SU-DHL-6 (cell line): ENCODE data around the gene MAP2K6.
A peak's percentile ranks its signal among the peaks of the same experiment; 100 is the strongest.

Experiments
- H2AFZ ChIP-seq: fragments of 200-600 bp; sonication (generic); 2 replicates; pipeline ENCODE4 v1.6.1; 2014; ENCODE audit warnings: low read depth, mild to moderate bottlenecking, moderate library complexity, mixed read lengths, antibody characterized with exemption, low read length; ENCODE audit not compliant: severe bottlenecking
- H3F3A ChIP-seq: fragments of 200-600 bp; shearing (Covaris generic); 2 replicates; pipeline ENCODE4 v1.6.0; 2016; ENCODE audit warnings: antibody characterized with exemption, mild to moderate bottlenecking; ENCODE audit not compliant: insufficient read depth
- H3K27ac ChIP-seq: fragments of 200-600 bp; sonication (generic); 2 replicates; pipeline ENCODE4 v1.5.1; 2016; ENCODE audit warnings: low read depth, mild to moderate bottlenecking, low read length, moderate library complexity, mixed read lengths
- H3K27me3 ChIP-seq: fragments of 200-600 bp; sonication (generic), shearing (Covaris generic); 2 replicates; pipeline ENCODE4 v1.6.0; 2014; ENCODE audit warnings: mild to moderate bottlenecking, low read length
- H3K36me3 ChIP-seq: fragments of 200-600 bp; sonication (generic); 2 replicates; pipeline ENCODE4 v1.6.1; 2014; ENCODE audit warnings: mild to moderate bottlenecking, low read length, mixed read lengths
- H3K4me2 ChIP-seq: fragments of 300-600, 200-600 bp; shearing (Covaris generic), sonication (generic); 2 replicates; pipeline ENCODE4 v1.6.0; 2014; ENCODE audit warnings: low read length, low read depth, mild to moderate bottlenecking; ENCODE audit not compliant: poor library complexity, severe bottlenecking
- H3K4me3 ChIP-seq: fragments of 200-600 bp; sonication (generic); 2 replicates; pipeline ENCODE4 v1.5.1; 2014; ENCODE audit warnings: antibody characterized with exemption, low read length, mild to moderate bottlenecking, mixed read lengths; ENCODE audit not compliant: insufficient read depth, poor library complexity, severe bottlenecking
- H3K79me2 ChIP-seq: fragments of 200-600 bp; sonication (generic); 2 replicates; pipeline ENCODE4 v1.6.1; 2014; ENCODE audit warnings: mild to moderate bottlenecking, low read length, moderate library complexity; ENCODE audit not compliant: insufficient read depth
- H3K9ac ChIP-seq: fragments of 200-600 bp; sonication (generic); 2 replicates; pipeline ENCODE4 v1.7.0; 2014; ENCODE audit warnings: mild to moderate bottlenecking, low read length
- H3K9me2 ChIP-seq: fragments of 200-600 bp; sonication (generic); replicated peaks from 2 replicates; pipeline ENCODE4 v1.6.1; 2014; ENCODE audit warnings: low read length; ENCODE audit not compliant: insufficient read depth
- H3K9me3 ChIP-seq: fragments of 200-600 bp; sonication (generic); 2 replicates; pipeline ENCODE4 v1.6.1; 2014; ENCODE audit warnings: low read length, mixed read lengths; ENCODE audit not compliant: insufficient read depth
- H4K20me1 ChIP-seq: fragments of 200-600 bp; sonication (generic); 2 replicates; pipeline ENCODE4 v1.6.1; 2014; ENCODE audit warnings: low read depth, mild to moderate bottlenecking, antibody characterized with exemption, low read length, moderate library complexity, mixed read lengths
- CTCF ChIP-seq: fragments of 200-600 bp; sonication (generic); IDR thresholded peaks from one replicate; pipeline ENCODE4 v1.5.1; 2017; ENCODE audit warnings: antibody characterized with exemption, mild to moderate bottlenecking, low read length, moderate library complexity; ENCODE audit not compliant: insufficient read depth, poor library complexity, severe bottlenecking
- EZH2phosphoT487 ChIP-seq: fragments of 200-600 bp; sonication (generic), shearing (Covaris generic); conservative IDR thresholded peaks from 2 replicates; pipeline ENCODE4 v1.6.1; 2018; ENCODE audit warnings: mild to moderate bottlenecking, antibody characterized with exemption, low read length, moderate library complexity, mixed read lengths

MAP2K6 gene

DNA sequence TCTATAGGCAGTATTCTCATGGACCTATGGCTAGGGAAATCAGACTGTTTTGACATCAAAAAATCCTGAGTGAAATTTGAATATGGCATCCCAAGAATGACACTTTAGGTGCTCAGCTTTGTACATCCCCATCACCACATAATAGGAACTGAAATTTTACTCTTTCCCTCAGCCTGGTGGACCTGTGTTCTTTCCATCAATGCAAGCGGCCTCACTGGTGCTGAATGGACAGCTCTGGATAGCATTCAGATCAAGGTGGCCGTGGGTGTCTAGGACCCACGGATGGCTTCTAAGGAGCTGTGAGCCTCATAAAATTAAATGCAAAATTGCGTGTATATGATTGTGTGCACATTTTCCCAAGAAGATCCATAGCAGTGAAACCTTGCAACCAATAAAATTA, 152.6 kb downstream of the MAP2K6 start:
- H3K9me3 ChIP-seq, result no peaks in the 10 kb centered on the region
- H3K4me3 ChIP-seq, result no peak overlapping the region
- no peaks in the 10 kb centered on the region for H3K27me3 ChIP-seq
- no peak for TF ChIP-seq CTCF
- no peak for TF ChIP-seq EZH2phosphoT487
- no peaks in the 10 kb centered on the region for H4K20me1 ChIP-seq
- H3F3A ChIP-seq, result peaks cover 3% of the 10 kb centered on the region; the same call in 1 of the 2 replicates
- no peaks in the 10 kb centered on the region for H3K36me3 ChIP-seq
- H3K9ac ChIP-seq, result no peak overlapping the region
- no peak overlapping the region for H3K27ac ChIP-seq
- H3K9me2 ChIP-seq, result no peaks in the 10 kb centered on the region
- no peaks in the 10 kb centered on the region for H3K79me2 ChIP-seq
- no peak overlapping the region for H2AFZ ChIP-seq
- no peak overlapping the region for H3K4me2 ChIP-seq

GRCh38 chr17:69572747-69573146, 158.2 kb downstream of the MAP2K6 start:
- Histone ChIP-seq H3K9me3 (no peaks in the 10 kb centered on the region), H3K27ac (peak overlapping the region; percentile 97), H3F3A (peaks cover 45% of the 10 kb centered on the region), H2AFZ (peak overlapping the region; percentile 1), H3K4me2 (peak overlapping the region; percentile 94), H3K9ac (peak overlapping the region; percentile 69), H3K9me2 (no peaks in the 10 kb centered on the region), H3K79me2 (no peaks in the 10 kb centered on the region; the same call in 1 of the 2 replicates), H4K20me1 (no peaks in the 10 kb centered on the region), H3K36me3 (no peaks in the 10 kb centered on the region), H3K4me3 (no peak overlapping the region), H3K27me3 (no peaks in the 10 kb centered on the region)
- TF ChIP-seq CTCF (no peak), EZH2phosphoT487 (no peak)

DNA sequence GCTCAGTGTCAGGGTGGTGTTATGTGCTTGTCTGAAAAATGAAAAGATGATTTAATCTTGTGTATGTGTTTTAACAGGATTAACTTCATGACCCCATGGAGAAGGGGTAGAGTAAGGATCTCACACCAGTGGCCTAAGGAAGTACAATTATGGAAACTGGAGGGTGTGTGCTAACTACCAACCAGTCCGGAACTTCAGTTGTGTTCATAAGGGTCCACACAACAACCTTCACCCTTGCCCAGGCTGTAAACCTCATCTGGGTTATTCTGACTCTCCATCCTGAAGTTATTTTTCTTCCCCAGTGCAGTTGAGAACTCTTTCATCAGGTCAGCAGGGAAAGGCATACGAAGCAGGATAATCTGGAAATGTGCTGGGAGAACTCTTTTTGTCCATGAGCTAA, 158.9 kb downstream of the MAP2K6 start:
- Histone ChIP-seq H3K9me2 (no peaks in the 10 kb centered on the region), H3K27me3 (no peaks in the 10 kb centered on the region), H3K4me2 (peak overlapping the region; percentile 94), H3K27ac (peak overlapping the region; percentile 97), H3K4me3 (no peak overlapping the region), H3K9me3 (no peaks in the 10 kb centered on the region), H3K79me2 (peaks cover 5% of the 10 kb centered on the region; the same call in 1 of the 2 replicates), H2AFZ (peak overlapping the region; percentile 1), H3F3A (peaks cover 49% of the 10 kb centered on the region), H3K36me3 (no peaks in the 10 kb centered on the region), H3K9ac (peak overlapping the region; percentile 69), H4K20me1 (no peaks in the 10 kb centered on the region)
- TF ChIP-seq CTCF, result no peak
- TF ChIP-seq EZH2phosphoT487, result no peak
